Measurements from ENCODE around the gene AP1S1.
A peak's percentile ranks its signal among the peaks of the same experiment; 100 is the strongest.

The AP1S1 gene

DNA sequence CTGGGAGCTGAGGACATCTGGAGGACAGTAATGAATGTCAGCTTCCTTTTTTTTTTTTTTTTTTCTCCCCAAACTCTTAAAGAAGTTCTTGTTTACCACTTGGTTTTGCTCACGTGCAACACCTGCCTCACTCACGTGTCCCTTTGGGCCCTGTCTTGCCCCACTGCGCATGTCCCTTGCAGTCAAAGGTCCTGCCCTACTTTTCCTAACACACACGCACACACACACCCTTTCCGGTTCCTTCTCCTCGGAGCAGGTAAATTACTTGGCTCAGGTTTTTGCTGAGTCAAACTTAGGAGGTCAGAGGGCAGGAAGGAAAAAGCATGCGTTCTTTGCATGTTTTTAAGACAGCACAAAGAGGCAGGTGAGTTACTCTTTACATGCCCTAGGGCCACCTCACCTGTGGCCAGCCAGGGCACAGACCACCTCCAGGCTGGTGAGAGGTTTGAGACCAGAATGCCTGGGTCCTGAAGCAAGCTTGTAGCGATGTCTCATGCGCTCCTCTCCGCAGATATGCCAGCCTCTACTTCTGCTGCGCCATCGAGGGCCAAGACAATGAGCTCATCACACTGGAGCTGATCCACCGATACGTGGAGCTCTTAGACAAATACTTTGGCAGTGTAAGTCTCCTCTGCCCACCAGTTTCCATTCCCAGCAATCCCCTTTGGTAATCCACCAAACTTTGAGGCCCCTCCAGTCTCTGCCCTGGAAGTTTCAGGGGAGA is 2.8 kb downstream of the AP1S1 start:
- H3K4me3 ChIP-seq (ENCODE audit: control insufficient read depth, low read depth, low read length), result no peak overlapping the region
- TF ChIP-seq, protein P1, sequence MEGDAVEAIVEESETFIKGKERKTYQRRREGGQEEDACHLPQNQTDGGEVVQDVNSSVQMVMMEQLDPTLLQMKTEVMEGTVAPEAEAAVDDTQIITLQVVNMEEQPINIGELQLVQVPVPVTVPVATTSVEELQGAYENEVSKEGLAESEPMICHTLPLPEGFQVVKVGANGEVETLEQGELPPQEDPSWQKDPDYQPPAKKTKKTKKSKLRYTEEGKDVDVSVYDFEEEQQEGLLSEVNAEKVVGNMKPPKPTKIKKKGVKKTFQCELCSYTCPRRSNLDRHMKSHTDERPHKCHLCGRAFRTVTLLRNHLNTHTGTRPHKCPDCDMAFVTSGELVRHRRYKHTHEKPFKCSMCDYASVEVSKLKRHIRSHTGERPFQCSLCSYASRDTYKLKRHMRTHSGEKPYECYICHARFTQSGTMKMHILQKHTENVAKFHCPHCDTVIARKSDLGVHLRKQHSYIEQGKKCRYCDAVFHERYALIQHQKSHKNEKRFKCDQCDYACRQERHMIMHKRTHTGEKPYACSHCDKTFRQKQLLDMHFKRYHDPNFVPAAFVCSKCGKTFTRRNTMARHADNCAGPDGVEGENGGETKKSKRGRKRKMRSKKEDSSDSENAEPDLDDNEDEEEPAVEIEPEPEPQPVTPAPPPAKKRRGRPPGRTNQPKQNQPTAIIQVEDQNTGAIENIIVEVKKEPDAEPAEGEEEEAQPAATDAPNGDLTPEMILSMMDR (IDR thresholded peaks at IDR 0.05; ENCODE audit: control insufficient read depth, insufficient read depth, low read depth, low read length, missing control alignments), result no peak
- DNase-seq (ENCODE audit: low read depth), result no peak

DNA sequence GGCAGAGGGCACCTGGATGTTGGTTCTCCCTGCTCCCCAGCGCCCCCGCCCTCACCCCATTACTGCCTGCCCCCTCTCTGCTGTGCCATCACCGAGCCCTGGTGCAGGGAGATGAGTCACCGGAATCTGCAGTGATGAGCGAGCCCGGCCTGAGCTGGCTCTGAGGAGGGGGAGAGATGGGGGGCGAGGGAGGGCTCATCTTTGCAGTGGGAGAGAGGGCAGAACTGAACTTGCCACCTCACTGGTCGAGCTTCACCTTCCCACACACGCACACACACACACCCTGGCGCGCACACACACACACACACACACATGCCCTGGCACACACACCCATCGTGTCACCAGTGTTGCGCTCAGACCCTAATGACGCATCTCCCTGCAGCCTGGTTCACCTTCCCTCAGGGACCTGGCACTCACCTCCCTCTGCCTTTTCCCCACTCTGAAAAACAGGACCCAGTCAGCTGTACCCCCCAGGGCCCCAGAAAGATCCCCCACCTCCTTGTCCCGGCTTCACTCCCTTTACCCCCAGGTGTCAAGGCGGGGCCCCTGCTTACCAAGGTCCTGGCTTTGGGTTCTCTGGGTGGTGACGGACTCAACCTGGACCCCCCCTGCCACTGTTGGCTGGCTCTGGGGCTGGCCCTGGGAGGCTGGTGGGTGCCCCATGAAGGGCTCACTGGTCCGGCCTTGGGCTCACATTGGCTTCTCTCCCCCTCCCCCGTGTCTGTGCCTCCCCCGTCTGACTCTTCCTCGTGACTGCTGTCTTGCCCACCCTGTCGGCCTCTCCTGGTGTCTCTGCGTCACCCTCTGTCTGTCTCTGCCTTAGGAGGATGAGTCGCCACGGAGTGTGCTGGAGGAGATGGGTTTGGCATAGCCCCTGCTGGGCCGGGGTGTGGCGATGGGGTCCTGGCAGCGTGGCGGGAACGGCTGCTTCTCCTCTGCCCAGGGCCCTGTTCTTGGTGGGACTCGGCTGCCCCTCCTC is 5.7 kb downstream of the AP1S1 start:
- H3K4me3 ChIP-seq (ENCODE audit: control insufficient read depth, low read depth, low read length), result no peak overlapping the region
- DNase-seq (ENCODE audit: low read depth), result no peak
- TF ChIP-seq, protein P1 (IDR thresholded peaks at IDR 0.05; ENCODE audit: control insufficient read depth, insufficient read depth, low read depth, low read length, missing control alignments), result no peak

DNA sequence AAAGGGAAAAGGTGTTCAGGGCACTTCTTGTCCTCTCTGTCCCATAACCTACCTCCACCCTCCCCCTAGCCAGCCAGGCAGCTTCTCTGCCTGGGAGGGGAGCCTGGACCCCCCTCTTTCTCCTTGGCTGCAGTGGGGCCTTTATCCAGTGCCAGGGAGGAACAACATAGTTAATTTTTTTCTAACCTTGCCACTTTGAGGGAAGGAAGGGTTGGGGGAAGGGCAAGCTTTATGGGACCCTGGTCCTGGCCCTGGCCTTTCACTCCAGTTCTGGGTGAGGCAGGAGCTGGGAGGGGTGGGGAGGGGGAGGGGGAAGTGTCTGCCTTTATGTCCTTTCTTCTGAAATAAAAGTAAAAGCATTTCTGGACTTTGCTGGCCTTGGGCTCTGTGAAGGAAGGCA is 6.6 kb downstream of the AP1S1 start:
- no peak overlapping the region for H3K4me3 ChIP-seq (ENCODE audit: control insufficient read depth, low read depth, low read length)
- TF ChIP-seq, protein P1 (IDR thresholded peaks at IDR 0.05; ENCODE audit: control insufficient read depth, insufficient read depth, low read depth, low read length, missing control alignments), result no peak
- no peak for DNase-seq (ENCODE audit: low read depth)

DNA sequence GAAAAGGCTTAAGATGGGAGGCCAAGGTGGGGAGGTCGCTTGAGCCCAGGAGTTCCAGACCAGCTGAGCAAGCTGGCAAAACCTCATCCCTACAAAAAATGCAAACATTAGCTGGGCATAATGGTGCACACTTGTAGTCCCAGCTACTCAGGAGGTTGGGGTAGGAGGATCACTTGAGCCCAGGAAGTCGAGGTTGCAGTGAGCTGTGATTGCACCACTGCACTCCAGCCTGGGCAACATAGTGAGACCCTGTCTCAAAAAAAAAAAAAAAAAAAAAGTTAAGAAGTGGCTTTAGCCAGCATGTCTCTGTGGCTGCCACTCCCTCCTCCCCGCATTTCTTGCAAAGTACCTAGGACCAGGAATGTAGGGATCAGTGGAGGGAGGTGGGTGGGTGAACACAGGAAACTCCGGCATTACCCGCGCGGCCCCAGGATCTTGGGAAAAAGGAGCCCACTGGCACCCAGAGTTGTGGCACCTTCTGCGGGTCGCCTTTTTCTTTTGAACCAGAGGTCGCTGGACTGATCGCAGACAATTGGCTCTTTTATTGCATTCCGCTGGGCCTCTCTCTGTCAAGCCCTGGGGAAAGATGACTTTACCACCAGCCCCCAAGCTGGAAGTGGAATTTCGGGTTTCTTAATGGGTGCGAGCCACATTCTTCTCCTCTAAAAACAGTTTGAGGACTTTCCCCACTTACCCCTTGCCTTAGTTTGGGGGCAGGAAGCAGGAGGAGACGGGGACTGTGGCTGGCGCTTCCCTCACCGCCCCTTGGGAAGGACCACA is 7.6 kb downstream of the AP1S1 start:
- TF ChIP-seq, protein P1 (IDR thresholded peaks at IDR 0.05; ENCODE audit: control insufficient read depth, insufficient read depth, low read depth, low read length, missing control alignments), result no peak
- DNase-seq (ENCODE audit: low read depth), result no peak
- no peak overlapping the region for H3K4me3 ChIP-seq (ENCODE audit: control insufficient read depth, low read depth, low read length)

DNA sequence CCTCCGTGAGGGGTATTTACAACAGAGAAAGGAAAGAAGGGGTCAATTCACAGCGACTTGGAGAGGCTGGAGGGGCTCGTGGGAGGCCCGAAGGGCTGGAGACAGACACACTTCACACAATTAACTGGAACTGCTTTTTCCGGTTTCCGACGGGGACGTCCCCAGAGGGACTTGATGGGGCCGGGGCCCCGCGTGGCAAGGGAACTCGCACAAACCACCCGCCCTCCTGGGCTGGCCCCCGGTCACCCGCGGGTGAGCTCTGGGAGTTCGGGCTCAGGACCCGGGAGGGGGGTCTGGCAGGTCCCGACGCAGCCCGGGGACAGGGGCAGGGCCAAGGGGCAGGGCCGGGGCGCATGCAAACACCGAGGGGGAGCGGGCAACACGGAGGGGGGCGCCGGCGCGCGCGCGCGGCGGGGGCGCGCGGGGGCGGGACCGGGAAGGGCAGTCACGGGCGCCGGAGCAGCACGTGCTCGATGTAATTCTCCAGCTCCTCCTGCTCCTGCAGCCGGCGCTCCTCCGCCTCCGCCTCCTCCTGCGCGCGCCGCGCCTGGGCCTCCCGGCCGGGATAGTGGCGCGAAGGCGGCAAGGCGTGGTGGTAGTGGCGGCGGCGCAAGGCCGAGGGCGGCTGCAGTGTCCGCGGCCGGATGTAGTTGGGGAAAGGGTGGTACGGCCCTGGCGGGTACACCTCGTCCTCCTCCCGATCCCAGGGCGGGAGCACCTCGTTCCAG is 8.4 kb downstream of the AP1S1 start:
- H3K4me3 ChIP-seq (ENCODE audit: control insufficient read depth, low read depth, low read length), result peak overlapping the region; percentile 19
- TF ChIP-seq, protein P1 (IDR thresholded peaks at IDR 0.05; ENCODE audit: control insufficient read depth, insufficient read depth, low read depth, low read length, missing control alignments), result no peak
- DNase-seq (ENCODE audit: low read depth), result no peak
